RWPE2 (cell line): Measurements from ENCODE around the gene EPGN.
A peak's percentile ranks its signal among the peaks of the same experiment; 100 is the strongest.

Experiments used
- ATAC-seq: fragments of 200-7000 bp; cut with Tn5 transposase; 3 replicates; pipeline ENCODE4 v1.9.1; 2021; ENCODE audit warnings: low read depth
- DNase-seq: peaks from one replicate; pipeline ENCODE4 v3.0.0-alpha.2; 2020; ENCODE audit warnings: low spot score
- H3K27ac ChIP-seq: fragments of 450-650 bp; 2 replicates; pipeline ENCODE4 v1.5.1; 2017; ENCODE audit warnings: mild to moderate bottlenecking; ENCODE audit not compliant: poor library complexity, severe bottlenecking
- H3K27me3 ChIP-seq: fragments of 250-450 bp; sonication (Bioruptor Pico); 2 replicates; pipeline ENCODE4 v1.5.1; 2021; ENCODE audit warnings: mild to moderate bottlenecking, moderate library complexity; ENCODE audit not compliant: insufficient read depth, poor library complexity, severe bottlenecking
- H3K36me3 ChIP-seq: fragments of 250-450 bp; sonication (Bioruptor Pico); 2 replicates; pipeline ENCODE4 v1.5.1; 2020; ENCODE audit warnings: low read depth, mild to moderate bottlenecking, moderate library complexity
- H3K4me1 ChIP-seq: fragments of 250-450 bp; sonication (Bioruptor Pico); 2 replicates; pipeline ENCODE4 v1.5.1; 2021; ENCODE audit warnings: mild to moderate bottlenecking, moderate library complexity; ENCODE audit not compliant: insufficient read depth, poor library complexity, severe bottlenecking
- H3K4me3 ChIP-seq: fragments of 250-450 bp; sonication (Bioruptor Pico); 2 replicates; pipeline ENCODE4 v1.5.1; 2021; ENCODE audit warnings: mild to moderate bottlenecking, moderate library complexity; ENCODE audit not compliant: severe bottlenecking
- H3K9me3 ChIP-seq: fragments of 250-450 bp; sonication (Bioruptor Pico); 2 replicates; pipeline ENCODE4 v1.5.1; 2021; ENCODE audit warnings: mild to moderate bottlenecking, moderate library complexity; ENCODE audit not compliant: severe bottlenecking
- TF ChIP-seq, protein P1 (sequence below): fragments of 450-650 bp; IDR thresholded peaks from one replicate; pipeline ENCODE4 v1.5.1; 2017; ENCODE audit warnings: mild to moderate bottlenecking, moderate library complexity; ENCODE audit not compliant: poor library complexity, severe bottlenecking

Gene EPGN

DNA sequence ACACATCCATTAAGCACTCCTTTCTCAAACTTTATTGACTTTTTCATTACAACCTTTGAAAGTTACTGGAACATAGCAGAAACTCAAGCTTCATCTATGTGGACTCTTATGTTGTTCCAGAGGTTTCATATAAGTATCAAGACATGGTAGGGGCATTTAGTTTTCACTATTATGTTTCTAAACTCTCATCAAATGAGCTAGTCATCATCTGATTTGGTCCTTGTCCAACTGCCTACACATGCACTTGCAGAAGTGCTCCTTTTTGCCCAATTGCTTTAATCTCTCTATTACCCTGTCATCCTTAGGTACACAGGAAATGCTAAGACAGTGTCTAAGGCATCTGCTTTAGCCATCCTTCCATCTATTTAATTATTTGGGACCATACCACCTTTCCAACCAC, 42.2 kb upstream of the EPGN start:
- no peak for DNase-seq
- no peak overlapping the region for H3K4me3 ChIP-seq
- TF ChIP-seq, protein P1, sequence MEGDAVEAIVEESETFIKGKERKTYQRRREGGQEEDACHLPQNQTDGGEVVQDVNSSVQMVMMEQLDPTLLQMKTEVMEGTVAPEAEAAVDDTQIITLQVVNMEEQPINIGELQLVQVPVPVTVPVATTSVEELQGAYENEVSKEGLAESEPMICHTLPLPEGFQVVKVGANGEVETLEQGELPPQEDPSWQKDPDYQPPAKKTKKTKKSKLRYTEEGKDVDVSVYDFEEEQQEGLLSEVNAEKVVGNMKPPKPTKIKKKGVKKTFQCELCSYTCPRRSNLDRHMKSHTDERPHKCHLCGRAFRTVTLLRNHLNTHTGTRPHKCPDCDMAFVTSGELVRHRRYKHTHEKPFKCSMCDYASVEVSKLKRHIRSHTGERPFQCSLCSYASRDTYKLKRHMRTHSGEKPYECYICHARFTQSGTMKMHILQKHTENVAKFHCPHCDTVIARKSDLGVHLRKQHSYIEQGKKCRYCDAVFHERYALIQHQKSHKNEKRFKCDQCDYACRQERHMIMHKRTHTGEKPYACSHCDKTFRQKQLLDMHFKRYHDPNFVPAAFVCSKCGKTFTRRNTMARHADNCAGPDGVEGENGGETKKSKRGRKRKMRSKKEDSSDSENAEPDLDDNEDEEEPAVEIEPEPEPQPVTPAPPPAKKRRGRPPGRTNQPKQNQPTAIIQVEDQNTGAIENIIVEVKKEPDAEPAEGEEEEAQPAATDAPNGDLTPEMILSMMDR, result no peak
- no peaks in the 10 kb centered on the region for H3K36me3 ChIP-seq
- ATAC-seq, result no peak
- no peaks in the 10 kb centered on the region for H3K9me3 ChIP-seq
- H3K4me1 ChIP-seq, result peaks cover 39% of the 10 kb centered on the region
- no peak overlapping the region for H3K27ac ChIP-seq
- no peaks in the 10 kb centered on the region for H3K27me3 ChIP-seq

DNA sequence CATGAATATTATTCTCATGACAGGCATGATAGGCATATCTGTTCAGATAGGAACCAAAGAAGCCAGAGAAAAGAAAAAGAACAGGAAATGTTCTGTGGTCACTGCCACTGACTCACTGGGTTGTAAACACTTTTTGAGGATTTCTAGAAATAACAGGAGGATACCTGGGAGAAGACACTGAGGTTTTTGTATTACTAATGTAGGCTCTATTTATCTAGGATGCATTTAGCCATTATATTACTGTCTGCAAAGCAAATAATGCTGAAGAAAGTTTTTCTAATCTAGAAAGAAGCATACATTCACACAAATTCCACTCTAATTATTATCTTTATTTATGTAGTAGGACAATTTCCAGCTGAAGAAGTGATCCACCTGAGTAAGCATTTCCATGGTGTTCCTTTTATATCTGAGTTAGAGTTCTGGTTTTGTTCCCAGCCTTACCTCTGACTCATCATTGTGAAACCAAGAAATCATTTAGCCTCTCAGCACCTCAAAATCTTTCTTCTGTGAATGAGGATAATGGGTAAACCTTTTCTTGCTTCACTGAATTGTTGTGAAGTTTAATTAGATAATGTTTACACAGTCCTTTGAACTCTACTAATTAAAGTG, 40.2 kb upstream of the EPGN start:
- TF ChIP-seq, protein P1, result no peak
- Histone ChIP-seq H3K27ac (peak overlapping the region; percentile 76), H3K36me3 (no peaks in the 10 kb centered on the region), H3K9me3 (no peaks in the 10 kb centered on the region), H3K4me1 (peaks cover 39% of the 10 kb centered on the region), H3K4me3 (no peak overlapping the region), H3K27me3 (no peaks in the 10 kb centered on the region)
- ATAC-seq, result peak; percentile 89
- DNase-seq, result no peak

DNA sequence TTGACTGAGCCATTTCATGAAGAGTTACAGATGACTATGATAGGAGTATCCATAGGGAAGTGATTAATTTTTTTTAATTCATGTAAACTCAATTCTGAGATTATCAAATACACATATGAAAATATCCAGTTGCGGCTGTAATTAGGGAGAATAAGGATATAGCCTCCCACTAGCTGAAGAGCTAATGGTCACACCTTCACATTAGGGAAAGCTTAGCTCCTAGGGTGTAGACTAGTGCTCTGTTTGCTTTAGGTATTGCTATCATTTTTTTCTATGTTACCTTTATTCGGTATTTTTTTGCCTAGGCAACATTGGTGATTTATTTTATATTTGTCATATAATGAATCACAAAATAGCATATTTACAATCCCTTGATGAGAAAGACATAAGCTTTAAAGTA, 39.6 kb upstream of the EPGN start:
- Histone ChIP-seq H3K27ac (peak overlapping the region; percentile 76), H3K36me3 (no peaks in the 10 kb centered on the region), H3K4me1 (peaks cover 39% of the 10 kb centered on the region), H3K27me3 (no peaks in the 10 kb centered on the region), H3K9me3 (no peaks in the 10 kb centered on the region), H3K4me3 (no peak overlapping the region)
- DNase-seq, result no peak
- peak; percentile 24 for ATAC-seq
- TF ChIP-seq, protein P1, result no peak

DNA sequence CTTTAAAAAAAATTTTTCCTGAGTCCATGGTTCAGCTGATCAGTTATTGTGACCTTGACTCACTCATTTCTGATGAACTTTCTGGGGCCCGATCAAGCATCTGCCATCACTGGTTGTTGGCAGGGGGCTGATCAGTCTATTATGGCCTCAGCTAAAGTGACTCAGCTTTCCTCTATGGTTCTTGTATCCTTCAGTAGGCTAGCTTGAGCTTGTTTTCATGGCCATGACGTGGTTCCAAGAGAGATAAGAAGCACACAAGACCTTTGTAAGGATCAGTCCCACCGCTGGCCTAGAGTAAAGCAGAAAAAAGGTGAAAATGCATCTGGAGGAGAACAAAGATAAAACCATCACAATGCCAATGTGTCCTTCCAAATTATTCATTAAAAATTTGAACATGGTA, 29.8 kb upstream of the EPGN start:
- no peak for ATAC-seq
- no peaks in the 10 kb centered on the region for H3K36me3 ChIP-seq
- TF ChIP-seq, protein P1, result no peak
- DNase-seq, result no peak
- peaks cover 13% of the 10 kb centered on the region for H3K4me1 ChIP-seq
- no peak overlapping the region for H3K27ac ChIP-seq
- H3K9me3 ChIP-seq, result no peaks in the 10 kb centered on the region
- no peaks in the 10 kb centered on the region for H3K27me3 ChIP-seq
- H3K4me3 ChIP-seq, result no peak overlapping the region

DNA sequence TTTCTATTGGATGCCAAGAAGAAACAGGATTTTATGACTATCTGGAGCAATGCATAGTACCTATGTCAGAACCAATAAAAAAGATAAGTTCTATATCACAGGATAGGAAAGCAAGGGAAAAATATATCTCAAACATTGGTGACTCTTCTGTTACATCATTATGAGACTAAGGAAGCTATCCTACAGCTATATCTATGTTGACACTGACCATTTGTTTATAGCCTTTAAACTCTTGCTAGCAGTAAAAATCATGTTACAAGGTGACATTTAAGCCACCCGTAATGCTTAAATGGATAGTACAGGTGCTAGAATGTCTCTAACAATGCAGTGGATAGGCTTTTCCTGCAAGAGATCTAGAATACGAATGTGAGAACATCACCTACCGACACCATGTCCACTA, 28.6 kb upstream of the EPGN start:
- peaks cover 24% of the 10 kb centered on the region for H3K4me1 ChIP-seq
- no peak for DNase-seq
- no peak overlapping the region for H3K27ac ChIP-seq
- no peak overlapping the region for H3K4me3 ChIP-seq
- ATAC-seq, result no peak
- no peaks in the 10 kb centered on the region for H3K27me3 ChIP-seq
- no peaks in the 10 kb centered on the region for H3K36me3 ChIP-seq
- no peaks in the 10 kb centered on the region for H3K9me3 ChIP-seq
- TF ChIP-seq, protein P1, result no peak
